ENCODE data around the gene OTOP2.

Gene OTOP2

GRCh38 chr17:74951065-74951464 is 27.0 kb downstream of the OTOP2 start:
- no peak for TF ChIP-seq EZH2phosphoT487 (IDR thresholded peaks at IDR 0.05; ENCODE audit: borderline replicate concordance, low read length)
- TF ChIP-seq CTCF (IDR thresholded peaks at IDR 0.05; ENCODE audit: low read depth, low read length, poor library complexity, severe bottlenecking): no peak
- Histone ChIP-seq H3K27me3 (ENCODE audit: control insufficient read depth, low read length) (no peaks in the 10 kb centered on the region), H3K36me3 (ENCODE audit: control insufficient read depth, low read length) (no peaks in the 10 kb centered on the region), H3K4me1 (ENCODE audit: control insufficient read depth, low read length) (no peaks in the 10 kb centered on the region), H3K4me3 (ENCODE audit: low read length) (no peak overlapping the region), H3K9me2 (replicated peaks; ENCODE audit: control insufficient read depth, low read length) (no peaks in the 10 kb centered on the region), H3K4me2 (ENCODE audit: low read length) (no peak overlapping the region), H3K9me3 (ENCODE audit: control insufficient read depth, insufficient read depth, low read length) (no peaks in the 10 kb centered on the region), H3K27ac (ENCODE audit: low read depth, low read length) (no peak overlapping the region), H4K20me1 (ENCODE audit: control insufficient read depth, insufficient read depth, low read depth, low read length) (no peaks in the 10 kb centered on the region), H3F3A (ENCODE audit: control insufficient read depth, insufficient read depth) (no peaks in the 10 kb centered on the region), H3K79me2 (ENCODE audit: control insufficient read depth, low read length) (no peaks in the 10 kb centered on the region)

- no peaks in the 10 kb centered on the region for H3K9me3 ChIP-seq (ENCODE audit: control insufficient read depth, insufficient read depth, low read length)
- no peaks in the 10 kb centered on the region for H3K4me1 ChIP-seq (ENCODE audit: control insufficient read depth, low read length)
- TF ChIP-seq EZH2phosphoT487 (IDR thresholded peaks at IDR 0.05; ENCODE audit: borderline replicate concordance, low read length): no peak
- no peak for TF ChIP-seq CTCF (IDR thresholded peaks at IDR 0.05; ENCODE audit: low read depth, low read length, poor library complexity, severe bottlenecking)
- H3K36me3 ChIP-seq (ENCODE audit: control insufficient read depth, low read length): no peaks in the 10 kb centered on the region
- H3K27ac ChIP-seq (ENCODE audit: low read depth, low read length): no peak overlapping the region
- no peak overlapping the region for H3K4me3 ChIP-seq (ENCODE audit: low read length)
- H3F3A ChIP-seq (ENCODE audit: control insufficient read depth, insufficient read depth): no peaks in the 10 kb centered on the region
- no peaks in the 10 kb centered on the region for H3K9me2 ChIP-seq (replicated peaks; ENCODE audit: control insufficient read depth, low read length)
- no peaks in the 10 kb centered on the region for H4K20me1 ChIP-seq (ENCODE audit: control insufficient read depth, insufficient read depth, low read depth, low read length)
- no peak overlapping the region for H3K4me2 ChIP-seq (ENCODE audit: low read length)
- no peaks in the 10 kb centered on the region for H3K27me3 ChIP-seq (ENCODE audit: control insufficient read depth, low read length)
- H3K79me2 ChIP-seq (ENCODE audit: control insufficient read depth, low read length): no peaks in the 10 kb centered on the region
Measured at GRCh38 chr17:74951680-74952421, 27.8 kb downstream of the OTOP2 start.

- H3K9me3 ChIP-seq (ENCODE audit: control insufficient read depth, insufficient read depth, low read length): no peaks in the 10 kb centered on the region
- no peaks in the 10 kb centered on the region for H3F3A ChIP-seq (ENCODE audit: control insufficient read depth, insufficient read depth)
- no peaks in the 10 kb centered on the region for H3K79me2 ChIP-seq (ENCODE audit: control insufficient read depth, low read length)
- H3K4me2 ChIP-seq (ENCODE audit: low read length): no peak overlapping the region
- H3K36me3 ChIP-seq (ENCODE audit: control insufficient read depth, low read length): no peaks in the 10 kb centered on the region
- no peaks in the 10 kb centered on the region for H3K27me3 ChIP-seq (ENCODE audit: control insufficient read depth, low read length)
- H3K9me2 ChIP-seq (replicated peaks; ENCODE audit: control insufficient read depth, low read length): no peaks in the 10 kb centered on the region
- TF ChIP-seq EZH2phosphoT487 (IDR thresholded peaks at IDR 0.05; ENCODE audit: borderline replicate concordance, low read length): no peak
- TF ChIP-seq CTCF (IDR thresholded peaks at IDR 0.05; ENCODE audit: low read depth, low read length, poor library complexity, severe bottlenecking): no peak
- H3K4me1 ChIP-seq (ENCODE audit: control insufficient read depth, low read length): no peaks in the 10 kb centered on the region
- no peak overlapping the region for H3K4me3 ChIP-seq (ENCODE audit: low read length)
- H4K20me1 ChIP-seq (ENCODE audit: control insufficient read depth, insufficient read depth, low read depth, low read length): no peaks in the 10 kb centered on the region
- no peak overlapping the region for H3K27ac ChIP-seq (ENCODE audit: low read depth, low read length)
Measured at GRCh38 chr17:74952431-74953133, 28.5 kb downstream of the OTOP2 start.
